IPS-15b (cell line): ENCODE data around the gene ENTPD7.

Experiments
- H3K27me3 ChIP-seq: one replicate; pipeline ENCODE4 v1.6.1; 2013; ENCODE audit warnings: low read length; ENCODE audit not compliant: control insufficient read depth, insufficient read depth
- H3K36me3 ChIP-seq: one replicate; pipeline ENCODE4 v1.6.1; 2013; ENCODE audit warnings: low read length; ENCODE audit not compliant: control insufficient read depth, insufficient read depth
- H3K4me1 ChIP-seq: one replicate; pipeline ENCODE4 v1.6.1; 2013; ENCODE audit warnings: mild to moderate bottlenecking, low read length; ENCODE audit not compliant: control insufficient read depth, insufficient read depth
- H3K4me3 ChIP-seq: one replicate; pipeline ENCODE4 v1.5.1; 2013; ENCODE audit warnings: low read depth, low read length
- H3K9ac ChIP-seq: one replicate; pipeline ENCODE4 v1.6.1; 2013; ENCODE audit warnings: low read depth, mild to moderate bottlenecking, low read length
- H3K9me3 ChIP-seq: one replicate; pipeline ENCODE4 v1.6.1; 2013; ENCODE audit warnings: mild to moderate bottlenecking, low read length; ENCODE audit not compliant: control insufficient read depth, insufficient read depth

Gene ENTPD7

GRCh38 chr10:99659031-99659867 is at the start of gene ENTPD7:
ENTPD7 (plus strand) TSS chr10:99659509; CDS start chr10:99659957, 448 bp downstream.
- H3K4me1 ChIP-seq, result no peaks in the 10 kb centered on the region
- no peaks in the 10 kb centered on the region for H3K9me3 ChIP-seq
- peak within 1 kb of the TSS; percentile 83 for H3K4me3 ChIP-seq
- no peaks in the 10 kb centered on the region for H3K36me3 ChIP-seq
- H3K27me3 ChIP-seq, result peaks cover 14% of the 10 kb centered on the region
- peak within 1 kb of the TSS; percentile 95 for H3K9ac ChIP-seq

GRCh38 chr10:99610221-99610620 is 49.1 kb upstream of the ENTPD7 start:
- peaks cover 2% of the 10 kb centered on the region for H3K4me1 ChIP-seq
- H3K9ac ChIP-seq, result no peak overlapping the region
- H3K4me3 ChIP-seq, result no peak overlapping the region
- no peaks in the 10 kb centered on the region for H3K27me3 ChIP-seq
- H3K9me3 ChIP-seq, result no peaks in the 10 kb centered on the region
- H3K36me3 ChIP-seq, result no peaks in the 10 kb centered on the region

GRCh38 chr10:99611326-99611725 is 48.0 kb upstream of the ENTPD7 start:
- Histone ChIP-seq H3K27me3 (no peaks in the 10 kb centered on the region), H3K4me1 (peaks cover 2% of the 10 kb centered on the region), H3K4me3 (no peak overlapping the region), H3K9ac (no peak overlapping the region), H3K36me3 (no peaks in the 10 kb centered on the region), H3K9me3 (no peaks in the 10 kb centered on the region)

- no peaks in the 10 kb centered on the region for H3K9me3 ChIP-seq
- peaks cover 2% of the 10 kb centered on the region for H3K4me1 ChIP-seq
- H3K9ac ChIP-seq, result no peak overlapping the region
- no peaks in the 10 kb centered on the region for H3K36me3 ChIP-seq
- no peaks in the 10 kb centered on the region for H3K27me3 ChIP-seq
- H3K4me3 ChIP-seq, result no peak overlapping the region
Observed at GRCh38 chr10:99612167-99612831, 47.0 kb upstream of the ENTPD7 start.

- H3K4me3 ChIP-seq, result no peak overlapping the region
- H3K36me3 ChIP-seq, result no peaks in the 10 kb centered on the region
- H3K4me1 ChIP-seq, result peaks cover 12% of the 10 kb centered on the region
- no peaks in the 10 kb centered on the region for H3K27me3 ChIP-seq
- no peaks in the 10 kb centered on the region for H3K9me3 ChIP-seq
- no peak overlapping the region for H3K9ac ChIP-seq
Observed at GRCh38 chr10:99615426-99615825, 43.9 kb upstream of the ENTPD7 start.

- H3K9ac ChIP-seq, result no peak overlapping the region
- no peaks in the 10 kb centered on the region for H3K36me3 ChIP-seq
- H3K27me3 ChIP-seq, result peaks cover 2% of the 10 kb centered on the region
- peaks cover 10% of the 10 kb centered on the region for H3K4me1 ChIP-seq
- H3K4me3 ChIP-seq, result no peak overlapping the region
- H3K9me3 ChIP-seq, result no peaks in the 10 kb centered on the region
Observed at GRCh38 chr10:99617696-99618095, 41.6 kb upstream of the ENTPD7 start.

GRCh38 chr10:99619090-99619800 is 40.1 kb upstream of the ENTPD7 start:
- Histone ChIP-seq H3K9me3 (no peaks in the 10 kb centered on the region), H3K4me3 (peak overlapping the region; percentile 66), H3K27me3 (peaks cover 9% of the 10 kb centered on the region), H3K9ac (peak overlapping the region; percentile 14), H3K4me1 (peaks cover 10% of the 10 kb centered on the region), H3K36me3 (no peaks in the 10 kb centered on the region)

GRCh38 chr10:99619851-99620710 is 39.2 kb upstream of the ENTPD7 start, which contains the start of gene SLC25A28:
SLC25A28 (minus strand) TSS chr10:99620439; CDS start chr10:99620335, 104 bp downstream.
- Histone ChIP-seq H3K4me3 (peak within 1 kb of the TSS; percentile 82), H3K27me3 (peaks cover 9% of the 10 kb centered on the region), H3K9me3 (no peaks in the 10 kb centered on the region), H3K4me1 (peaks cover 10% of the 10 kb centered on the region), H3K36me3 (no peaks in the 10 kb centered on the region), H3K9ac (peak within 1 kb of the TSS; percentile 86)

GRCh38 chr10:99620711-99621453 is 38.4 kb upstream of the ENTPD7 start:
- H3K4me1 ChIP-seq, result peaks cover 10% of the 10 kb centered on the region
- no peaks in the 10 kb centered on the region for H3K9me3 ChIP-seq
- peak overlapping the region; percentile 86 for H3K9ac ChIP-seq
- H3K36me3 ChIP-seq, result no peaks in the 10 kb centered on the region
- H3K27me3 ChIP-seq, result peaks cover 9% of the 10 kb centered on the region
- H3K4me3 ChIP-seq, result peak overlapping the region; percentile 82

GRCh38 chr10:99621454-99622251 is 37.7 kb upstream of the ENTPD7 start:
- peak overlapping the region; percentile 82 for H3K4me3 ChIP-seq
- H3K27me3 ChIP-seq, result peaks cover 9% of the 10 kb centered on the region
- H3K9me3 ChIP-seq, result no peaks in the 10 kb centered on the region
- H3K4me1 ChIP-seq, result peaks cover 10% of the 10 kb centered on the region
- H3K36me3 ChIP-seq, result no peaks in the 10 kb centered on the region
- peak overlapping the region; percentile 86 for H3K9ac ChIP-seq
